Mesothelial cell of epicardium (in vitro differentiated cells): ENCODE measurements around the gene TTC7B. TPM values are rescaled to one million over a fixed set of nuclear protein-coding genes. Genes with fewer than 3 reads are reported as not detected.

Experiments
- DNase-seq, 2 experiments: peaks; one replicate each; pipeline ENCODE4 v3.0.0; 2021; ENCODE audit warnings: low spot score in 2 of 2; ENCODE audit not compliant: unreplicated experiment in 2 of 2
- H3K27ac Mint-ChIP-seq: 2 replicates; pipeline ENCODE4 v1.8.0; 2021; ENCODE audit warnings: mixed read lengths
- H3K27me3 Mint-ChIP-seq: 2 replicates; pipeline ENCODE4 v1.8.0; 2021; ENCODE audit warnings: low read depth, mixed read lengths
- H3K36me3 Mint-ChIP-seq: 2 replicates; pipeline ENCODE4 v1.8.0; 2021; ENCODE audit warnings: mixed read lengths
- H3K4me1 Mint-ChIP-seq: 2 replicates; pipeline ENCODE4 v1.8.0; 2021; ENCODE audit warnings: mixed read lengths
- H3K4me3 Mint-ChIP-seq: 2 replicates; pipeline ENCODE4 v1.8.0; 2021; ENCODE audit warnings: mild to moderate bottlenecking, moderate library complexity, mixed read lengths
- H3K9me3 Mint-ChIP-seq: 2 replicates; pipeline ENCODE4 v1.8.0; 2021; ENCODE audit warnings: mixed read lengths
- CTCF ChIP-seq: fragments of 200-600 bp; sonication (generic); IDR thresholded peaks from one replicate; pipeline ENCODE4 v1.5.0; 2021; ENCODE audit warnings: antibody characterized with exemption; ENCODE audit not compliant: unreplicated experiment
- total RNA-seq: library from RNA; stranded (reverse); gene quantifications from 3 replicates; pipeline ENCODE4 v1.2.1, GENCODE V29; 2021

TTC7B gene
- total RNA-seq, 1 donor from 2014 or later, result 56.5 TPM

- H3K4me1 Mint-ChIP-seq, result peaks cover 5% of the 10 kb centered on the region
- no peak for DNase-seq
- no peak overlapping the region for H3K4me3 Mint-ChIP-seq
- H3K27me3 Mint-ChIP-seq, result no peaks in the 10 kb centered on the region
- TF ChIP-seq CTCF, result no peak
- H3K27ac Mint-ChIP-seq, result no peak overlapping the region
- peaks cover 31% of the 10 kb centered on the region for H3K9me3 Mint-ChIP-seq
- H3K36me3 Mint-ChIP-seq, result peaks cover 29% of the 10 kb centered on the region
Observed at GRCh38 chr14:90750701-90751100, 65.5 kb downstream of the TTC7B start.

- H3K27ac Mint-ChIP-seq, result peak overlapping the region; percentile 53
- H3K9me3 Mint-ChIP-seq, result peaks cover 31% of the 10 kb centered on the region
- H3K36me3 Mint-ChIP-seq, result peaks cover 31% of the 10 kb centered on the region
- no peak for DNase-seq
- H3K27me3 Mint-ChIP-seq, result no peaks in the 10 kb centered on the region
- H3K4me1 Mint-ChIP-seq, result peaks cover 5% of the 10 kb centered on the region
- no peak overlapping the region for H3K4me3 Mint-ChIP-seq
- TF ChIP-seq CTCF, result no peak
Observed at GRCh38 chr14:90750191-90750590, 66.0 kb downstream of the TTC7B start.

GRCh38 chr14:90747909-90748308 is 68.3 kb downstream of the TTC7B start:
- H3K27ac Mint-ChIP-seq, result no peak overlapping the region
- H3K36me3 Mint-ChIP-seq, result peaks cover 44% of the 10 kb centered on the region
- no peaks in the 10 kb centered on the region for H3K27me3 Mint-ChIP-seq
- peaks cover 31% of the 10 kb centered on the region for H3K9me3 Mint-ChIP-seq
- no peak overlapping the region for H3K4me3 Mint-ChIP-seq
- H3K4me1 Mint-ChIP-seq, result peaks cover 5% of the 10 kb centered on the region
- no peak for DNase-seq
- no peak for TF ChIP-seq CTCF

GRCh38 chr14:90743826-90744225 is 72.4 kb downstream of the TTC7B start:
- no peak for DNase-seq
- Mint-ChIP-seq H3K4me3 (no peak overlapping the region), H3K36me3 (peaks cover 43% of the 10 kb centered on the region), H3K4me1 (peaks cover 4% of the 10 kb centered on the region), H3K27ac (no peak overlapping the region), H3K27me3 (no peaks in the 10 kb centered on the region), H3K9me3 (peaks cover 20% of the 10 kb centered on the region)
- TF ChIP-seq CTCF, result no peak

GRCh38 chr14:90743425-90743824 is 72.8 kb downstream of the TTC7B start:
- no peak overlapping the region for H3K27ac Mint-ChIP-seq

More at GRCh38 chr14:90743425-90743824, 72.8 kb downstream of the TTC7B start:
- DNase-seq, result no peak
- Mint-ChIP-seq H3K27me3 (no peaks in the 10 kb centered on the region), H3K36me3 (peaks cover 39% of the 10 kb centered on the region), H3K4me1 (peaks cover 4% of the 10 kb centered on the region), H3K4me3 (no peak overlapping the region), H3K9me3 (peaks cover 16% of the 10 kb centered on the region)
- no peak for TF ChIP-seq CTCF
